Panc1 (cell line): ENCODE data around the gene GCAT. TPM values are rescaled to one million over a fixed set of nuclear protein-coding genes. Genes with fewer than 3 reads are reported as not detected.

Experiments used
- ATAC-seq: fragments of 200-7000 bp; cut with Tn5 transposase; 2 replicates; pipeline ENCODE4 v1.9.1; 2020; ENCODE audit warnings: mild to moderate bottlenecking, moderate library complexity
- BruUV-seq: library from RNA; stranded (reverse); fragments of 400-500 nt; replicated peaks from 2 replicates; lab custom pipeline; 2021; lab: Mats Ljungman, UMichigan
- CTCF ChIA-PET: fragments of 300-600 bp; sonication (Branson Sonifier 250); formaldehyde crosslinking; loops from one replicate; lab custom pipeline; 2022; ENCODE audit warnings: antibody characterized with exemption; lab: Charles Lee
- POLR2A ChIA-PET: fragments of 300-600 bp; sonication (Branson Sonifier 250); formaldehyde crosslinking; loops from one replicate; lab custom pipeline; 2022; ENCODE audit warnings: antibody characterized with exemption; lab: Charles Lee
- DNase-seq: peaks from one replicate; pipeline ENCODE4 v3.0.0-alpha.2; 2010; ENCODE audit warnings: low read depth, low spot score
- H3K27ac ChIP-seq: 2 replicates; pipeline ENCODE4 v1.5.1; 2011; ENCODE audit warnings: mild to moderate bottlenecking, low read length, inconsistent platforms
- H3K27me3 ChIP-seq: fragments of 200-500 bp; sonication (Bioruptor generic); 2 replicates; pipeline ENCODE4 v1.6.0; 2014; ENCODE audit warnings: low read length, inconsistent platforms; ENCODE audit not compliant: control insufficient read depth, insufficient read depth
- H3K36me3 ChIP-seq: fragments of 200-500 bp; sonication (Bioruptor generic); 2 replicates; pipeline ENCODE4 v1.5.1; 2014; ENCODE audit warnings: inconsistent platforms, mild to moderate bottlenecking, low read length, moderate library complexity; ENCODE audit not compliant: control insufficient read depth, insufficient read depth
- H3K4me1 ChIP-seq: 2 replicates; pipeline ENCODE4 v1.5.1; 2011; ENCODE audit warnings: inconsistent platforms, mild to moderate bottlenecking, low read length, moderate library complexity; ENCODE audit not compliant: control insufficient read depth, insufficient read depth
- H3K4me3 ChIP-seq, 2 experiments: 2 replicates each; pipeline ENCODE4 v1.5.1; 2011 to 2012; ENCODE audit warnings: low read depth in 2 of 2, low read length in 2 of 2, mild to moderate bottlenecking in 2 of 2, inconsistent platforms in 1 of 2, moderate library complexity in 1 of 2
- H3K9me3 ChIP-seq: fragments of 200-500 bp; sonication (Bioruptor generic); 2 replicates; pipeline ENCODE4 v1.5.1; 2014; ENCODE audit warnings: low read depth, mild to moderate bottlenecking, inconsistent platforms, low read length, moderate library complexity; ENCODE audit not compliant: control insufficient read depth, insufficient read depth
- POLR2AphosphoS5 ChIP-seq: IDR thresholded peaks from 2 replicates; pipeline ENCODE4 v1.6.1; 2012; ENCODE audit warnings: mild to moderate bottlenecking, low read depth, low read length, moderate library complexity
- SIN3A ChIP-seq: IDR thresholded peaks from 2 replicates; pipeline ENCODE4 v1.6.1; 2012; ENCODE audit warnings: low read depth, mild to moderate bottlenecking, low read length, moderate library complexity, borderline replicate concordance; ENCODE audit not compliant: insufficient read depth
- TCF7L2 ChIP-seq: IDR thresholded peaks from 2 replicates; pipeline ENCODE4 v1.6.1; 2011; ENCODE audit warnings: mild to moderate bottlenecking, low read depth, low read length, inconsistent platforms
- in situ Hi-C: cut with HindIII; loops from 2 replicates; pipeline ENCODE4 v1.10.0; 2016; ENCODE audit warnings: low sequenced_read_pairs, low pct_unique_long_range_greater_than_20kb
- intact Hi-C: fragments of 100-400 bp; cut with micrococcal nuclease; formaldehyde crosslinking; loops from one replicate; pipeline ENCODE4 v1.10.0; 2022; ENCODE audit not compliant: unreplicated experiment
- total RNA-seq: library from RNA; stranded (reverse); gene quantifications from one replicate; pipeline ENCODE4 v1.2.1, GENCODE V29; 2021; ENCODE audit not compliant: unreplicated experiment
- TF ChIP-seq, protein P1 (sequence below), 2 experiments: IDR thresholded peaks; 2 replicates each; pipeline ENCODE4 v1.6.1; 2011 to 2012; ENCODE audit warnings: low read depth in 2 of 2, control low read depth in 1 of 2, low read length in 1 of 2, mild to moderate bottlenecking in 1 of 2, moderate library complexity in 1 of 2; ENCODE audit not compliant: insufficient read depth in 1 of 2
- TF ChIP-seq, protein P2 (sequence below): fragments of 450-650 bp; IDR thresholded peaks from 2 replicates; pipeline ENCODE4 v1.5.1; 2017; ENCODE audit warnings: mild to moderate bottlenecking

GCAT gene
- total RNA-seq, 1 experiment from 2014 or later = 11.2 TPM

DNA sequence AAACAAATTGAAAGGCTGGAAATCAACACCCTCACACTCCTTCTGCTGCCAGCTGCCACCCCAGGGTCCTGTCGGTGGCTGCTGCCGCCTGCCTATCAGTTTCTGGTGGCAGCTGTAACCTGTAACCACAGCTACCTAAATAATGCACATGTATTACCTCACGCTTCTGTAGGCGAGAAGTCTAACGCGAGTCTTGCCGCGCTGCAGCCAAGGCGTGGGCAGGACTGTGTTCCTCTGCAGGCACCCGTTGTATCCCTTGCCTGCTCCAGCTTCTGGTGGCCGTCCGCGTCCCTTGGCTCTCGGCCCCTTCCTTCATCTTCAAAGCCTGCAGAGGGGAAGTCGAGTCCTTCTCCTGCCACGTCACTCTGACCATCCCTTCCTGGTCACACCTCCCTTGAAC, 44.1 kb upstream of the GCAT start:
- no peak overlapping the region for H3K27ac ChIP-seq
- intact Hi-C loops (no loop called here), in situ Hi-C loops (no loop called here)
- ChIA-PET POLR2A (no interaction called here), CTCF (interaction anchor here (1.3 kb wide), 1 partner anchor 120 kb away, joined by 5 read pairs; no protein-coding TSS in a partner anchor)
- BruUV-seq = no TSS peak
- no peaks in the 10 kb centered on the region for H3K36me3 ChIP-seq
- peaks cover 4% of the 10 kb centered on the region for H3K4me1 ChIP-seq
- TF ChIP-seq POLR2AphosphoS5 (no peak), TCF7L2 (no peak), SIN3A (no peak)
- TF ChIP-seq, protein P1, sequence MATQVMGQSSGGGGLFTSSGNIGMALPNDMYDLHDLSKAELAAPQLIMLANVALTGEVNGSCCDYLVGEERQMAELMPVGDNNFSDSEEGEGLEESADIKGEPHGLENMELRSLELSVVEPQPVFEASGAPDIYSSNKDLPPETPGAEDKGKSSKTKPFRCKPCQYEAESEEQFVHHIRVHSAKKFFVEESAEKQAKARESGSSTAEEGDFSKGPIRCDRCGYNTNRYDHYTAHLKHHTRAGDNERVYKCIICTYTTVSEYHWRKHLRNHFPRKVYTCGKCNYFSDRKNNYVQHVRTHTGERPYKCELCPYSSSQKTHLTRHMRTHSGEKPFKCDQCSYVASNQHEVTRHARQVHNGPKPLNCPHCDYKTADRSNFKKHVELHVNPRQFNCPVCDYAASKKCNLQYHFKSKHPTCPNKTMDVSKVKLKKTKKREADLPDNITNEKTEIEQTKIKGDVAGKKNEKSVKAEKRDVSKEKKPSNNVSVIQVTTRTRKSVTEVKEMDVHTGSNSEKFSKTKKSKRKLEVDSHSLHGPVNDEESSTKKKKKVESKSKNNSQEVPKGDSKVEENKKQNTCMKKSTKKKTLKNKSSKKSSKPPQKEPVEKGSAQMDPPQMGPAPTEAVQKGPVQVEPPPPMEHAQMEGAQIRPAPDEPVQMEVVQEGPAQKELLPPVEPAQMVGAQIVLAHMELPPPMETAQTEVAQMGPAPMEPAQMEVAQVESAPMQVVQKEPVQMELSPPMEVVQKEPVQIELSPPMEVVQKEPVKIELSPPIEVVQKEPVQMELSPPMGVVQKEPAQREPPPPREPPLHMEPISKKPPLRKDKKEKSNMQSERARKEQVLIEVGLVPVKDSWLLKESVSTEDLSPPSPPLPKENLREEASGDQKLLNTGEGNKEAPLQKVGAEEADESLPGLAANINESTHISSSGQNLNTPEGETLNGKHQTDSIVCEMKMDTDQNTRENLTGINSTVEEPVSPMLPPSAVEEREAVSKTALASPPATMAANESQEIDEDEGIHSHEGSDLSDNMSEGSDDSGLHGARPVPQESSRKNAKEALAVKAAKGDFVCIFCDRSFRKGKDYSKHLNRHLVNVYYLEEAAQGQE (IDR thresholded peaks at IDR 0.05; ENCODE audit: insufficient read depth in 1 of 2, low read depth in 2 of 2, low read length in 1 of 2) = no peak
- TF ChIP-seq, protein P2, sequence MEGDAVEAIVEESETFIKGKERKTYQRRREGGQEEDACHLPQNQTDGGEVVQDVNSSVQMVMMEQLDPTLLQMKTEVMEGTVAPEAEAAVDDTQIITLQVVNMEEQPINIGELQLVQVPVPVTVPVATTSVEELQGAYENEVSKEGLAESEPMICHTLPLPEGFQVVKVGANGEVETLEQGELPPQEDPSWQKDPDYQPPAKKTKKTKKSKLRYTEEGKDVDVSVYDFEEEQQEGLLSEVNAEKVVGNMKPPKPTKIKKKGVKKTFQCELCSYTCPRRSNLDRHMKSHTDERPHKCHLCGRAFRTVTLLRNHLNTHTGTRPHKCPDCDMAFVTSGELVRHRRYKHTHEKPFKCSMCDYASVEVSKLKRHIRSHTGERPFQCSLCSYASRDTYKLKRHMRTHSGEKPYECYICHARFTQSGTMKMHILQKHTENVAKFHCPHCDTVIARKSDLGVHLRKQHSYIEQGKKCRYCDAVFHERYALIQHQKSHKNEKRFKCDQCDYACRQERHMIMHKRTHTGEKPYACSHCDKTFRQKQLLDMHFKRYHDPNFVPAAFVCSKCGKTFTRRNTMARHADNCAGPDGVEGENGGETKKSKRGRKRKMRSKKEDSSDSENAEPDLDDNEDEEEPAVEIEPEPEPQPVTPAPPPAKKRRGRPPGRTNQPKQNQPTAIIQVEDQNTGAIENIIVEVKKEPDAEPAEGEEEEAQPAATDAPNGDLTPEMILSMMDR = no peak
- DNase-seq (no peak), ATAC-seq (no peak)
- no peaks in the 10 kb centered on the region for H3K9me3 ChIP-seq
- no peaks in the 10 kb centered on the region for H3K27me3 ChIP-seq
- H3K4me3 ChIP-seq = no peak overlapping the region

DNA sequence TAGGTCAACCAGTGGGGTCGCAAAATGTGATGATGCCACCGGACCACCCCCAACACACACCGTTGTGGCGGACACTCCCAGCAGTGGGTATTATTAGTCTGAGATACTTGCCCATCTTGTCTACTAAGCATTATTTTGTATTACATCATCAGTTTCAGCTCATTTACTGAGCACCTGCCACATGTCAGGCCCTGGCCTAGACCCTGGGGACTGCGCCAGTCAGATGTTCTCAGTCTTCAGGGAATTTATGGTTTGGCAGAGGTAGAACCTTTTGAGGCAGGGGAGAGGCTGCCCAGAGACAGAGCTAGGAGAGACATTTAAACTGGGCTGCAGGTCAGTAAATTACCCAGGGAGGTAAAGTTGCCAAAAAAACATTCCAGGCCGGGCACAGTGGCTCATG, 43.1 kb upstream of the GCAT start:
- Histone ChIP-seq H3K27ac (no peak overlapping the region), H3K27me3 (no peaks in the 10 kb centered on the region), H3K36me3 (no peaks in the 10 kb centered on the region), H3K9me3 (no peaks in the 10 kb centered on the region), H3K4me1 (peaks cover 4% of the 10 kb centered on the region), H3K4me3 (no peak overlapping the region)
- ATAC-seq (no peak), DNase-seq (no peak)
- in situ Hi-C loops (no loop called here), intact Hi-C loops (no loop called here)
- BruUV-seq = no TSS peak
- TF ChIP-seq TCF7L2 = no peak
- no peak for TF ChIP-seq SIN3A
- TF ChIP-seq POLR2AphosphoS5 = no peak
- TF ChIP-seq, protein P2 = no peak
- TF ChIP-seq, protein P1 (IDR thresholded peaks at IDR 0.05; ENCODE audit: insufficient read depth in 1 of 2, low read depth in 2 of 2, low read length in 1 of 2) = no peak
- POLR2A ChIA-PET = no interaction called here
- CTCF ChIA-PET = no interaction called here
